ENCODE measurements around the gene BCAS4.

Gene BCAS4

GRCh38 chr20:50750145-50750671, 44.7 kb upstream of the BCAS4 start:
- TF ChIP-seq USF1 (IDR thresholded peaks at IDR 0.05) (no peak), YY1 (IDR thresholded peaks at IDR 0.05; ENCODE audit: low read depth) (no peak), TEAD4 (IDR thresholded peaks at IDR 0.05) (no peak), REST (IDR thresholded peaks at IDR 0.05; ENCODE audit: low read depth) (no peak), RAD21 (IDR thresholded peaks at IDR 0.05; ENCODE audit: low read depth) (no peak), NFIC (IDR thresholded peaks at IDR 0.05) (no peak), CREB1 (IDR thresholded peaks at IDR 0.05; ENCODE audit: low read depth) (no peak), ZBTB7A (IDR thresholded peaks at IDR 0.05; ENCODE audit: low read depth) (no peak), CEBPB (IDR thresholded peaks at IDR 0.05) (no peak)

GRCh38 chr20:50753152-50753551, 41.7 kb upstream of the BCAS4 start:
- TF ChIP-seq CEBPB (IDR thresholded peaks at IDR 0.05) (no peak), USF1 (IDR thresholded peaks at IDR 0.05) (no peak), RAD21 (IDR thresholded peaks at IDR 0.05; ENCODE audit: low read depth) (no peak), EGR1 (IDR thresholded peaks at IDR 0.05) (no peak), TCF12 (IDR thresholded peaks at IDR 0.05; ENCODE audit: low read depth) (no peak), EP300 (IDR thresholded peaks at IDR 0.05; ENCODE audit: borderline replicate concordance) (no peak), TAF1 (IDR thresholded peaks at IDR 0.05; ENCODE audit: low read depth) (no peak), TEAD4 (IDR thresholded peaks at IDR 0.05) (no peak), ZBTB7A (IDR thresholded peaks at IDR 0.05; ENCODE audit: low read depth) (no peak), YY1 (IDR thresholded peaks at IDR 0.05; ENCODE audit: low read depth) (no peak), MAX (IDR thresholded peaks at IDR 0.05) (no peak), CREB1 (IDR thresholded peaks at IDR 0.05; ENCODE audit: low read depth) (no peak)

- TF ChIP-seq TAF1 (IDR thresholded peaks at IDR 0.05; ENCODE audit: low read depth) = no peak
- TF ChIP-seq ZBTB7A (IDR thresholded peaks at IDR 0.05; ENCODE audit: low read depth) = no peak
- TF ChIP-seq TEAD4 (IDR thresholded peaks at IDR 0.05) = no peak
- no peak for TF ChIP-seq REST (IDR thresholded peaks at IDR 0.05; ENCODE audit: low read depth)
- TF ChIP-seq RAD21 (IDR thresholded peaks at IDR 0.05; ENCODE audit: low read depth) = no peak
- no peak for TF ChIP-seq CREB1 (IDR thresholded peaks at IDR 0.05; ENCODE audit: low read depth)
- TF ChIP-seq CEBPB (IDR thresholded peaks at IDR 0.05) = no peak
Measured at GRCh38 chr20:50754420-50754819, 40.4 kb upstream of the BCAS4 start.

- TF ChIP-seq CEBPB (IDR thresholded peaks at IDR 0.05) = no peak
- no peak for TF ChIP-seq EGR1 (IDR thresholded peaks at IDR 0.05)
- no peak for TF ChIP-seq FOXM1 (IDR thresholded peaks at IDR 0.05; ENCODE audit: borderline replicate concordance, low read depth)
- no peak for TF ChIP-seq NFIC (IDR thresholded peaks at IDR 0.05)
- TF ChIP-seq EP300 (IDR thresholded peaks at IDR 0.05; ENCODE audit: borderline replicate concordance) = no peak
- no peak for TF ChIP-seq REST (IDR thresholded peaks at IDR 0.05; ENCODE audit: low read depth)
- no peak for TF ChIP-seq TAF1 (IDR thresholded peaks at IDR 0.05; ENCODE audit: low read depth)
- TF ChIP-seq MAX (IDR thresholded peaks at IDR 0.05) = no peak
- no peak for TF ChIP-seq CREB1 (IDR thresholded peaks at IDR 0.05; ENCODE audit: low read depth)
- no peak for TF ChIP-seq TCF12 (IDR thresholded peaks at IDR 0.05; ENCODE audit: low read depth)
- TF ChIP-seq TEAD4 (IDR thresholded peaks at IDR 0.05) = no peak
- TF ChIP-seq ZBTB7A (IDR thresholded peaks at IDR 0.05; ENCODE audit: low read depth) = no peak
- no peak for TF ChIP-seq YY1 (IDR thresholded peaks at IDR 0.05; ENCODE audit: low read depth)
- TF ChIP-seq RAD21 (IDR thresholded peaks at IDR 0.05; ENCODE audit: low read depth) = no peak
- TF ChIP-seq USF1 (IDR thresholded peaks at IDR 0.05) = no peak
Measured at GRCh38 chr20:50756447-50756846, 38.4 kb upstream of the BCAS4 start.

All from Ishikawa (cell line).